HL-60 (cell line): ENCODE results near the gene SGK1.

ENCODE experiments used
- DNase-seq, 2 experiments: peaks; one replicate each; pipeline ENCODE4 v3.0.0-alpha.2; 2010 to 2020; ENCODE audit warnings: low read depth in 1 of 2, low spot score in 1 of 2
- H3K27ac ChIP-seq: fragments of 250-450 bp; sonication (Bioruptor Pico); replicated peaks from 2 replicates; pipeline ENCODE4 v1.5.1; 2020; ENCODE audit warnings: mild to moderate bottlenecking, moderate library complexity
- H3K27me3 ChIP-seq: fragments of 250-450 bp; sonication (Bioruptor Pico); 2 replicates; pipeline ENCODE4 v1.5.1; 2021; ENCODE audit warnings: mild to moderate bottlenecking, moderate library complexity; ENCODE audit not compliant: insufficient read depth, poor library complexity, severe bottlenecking
- H3K4me3 ChIP-seq: replicated peaks from 2 replicates; pipeline ENCODE4 v1.5.1; 2011; ENCODE audit warnings: mild to moderate bottlenecking, control low read depth, low read length; ENCODE audit not compliant: insufficient read depth
- CTCF ChIP-seq: IDR thresholded peaks from one replicate; pipeline ENCODE4 v1.5.1; 2011; ENCODE audit warnings: low read length, control low read depth, inconsistent platforms; ENCODE audit not compliant: insufficient read depth
- GABPA ChIP-seq: IDR thresholded peaks from 2 replicates; pipeline ENCODE4 v1.6.1; 2012; ENCODE audit warnings: low read depth
- POLR2AphosphoS5 ChIP-seq: IDR thresholded peaks from 2 replicates; pipeline ENCODE4 v1.6.1; 2012; ENCODE audit warnings: low read depth
- REST ChIP-seq: IDR thresholded peaks from 2 replicates; pipeline ENCODE4 v1.6.1; 2012; ENCODE audit warnings: low read depth; ENCODE audit not compliant: insufficient replicate concordance
- SPI1 ChIP-seq: IDR thresholded peaks from 2 replicates; pipeline ENCODE4 v1.6.1; 2012; ENCODE audit warnings: low read depth, mild to moderate bottlenecking, borderline replicate concordance

SGK1 gene

DNA sequence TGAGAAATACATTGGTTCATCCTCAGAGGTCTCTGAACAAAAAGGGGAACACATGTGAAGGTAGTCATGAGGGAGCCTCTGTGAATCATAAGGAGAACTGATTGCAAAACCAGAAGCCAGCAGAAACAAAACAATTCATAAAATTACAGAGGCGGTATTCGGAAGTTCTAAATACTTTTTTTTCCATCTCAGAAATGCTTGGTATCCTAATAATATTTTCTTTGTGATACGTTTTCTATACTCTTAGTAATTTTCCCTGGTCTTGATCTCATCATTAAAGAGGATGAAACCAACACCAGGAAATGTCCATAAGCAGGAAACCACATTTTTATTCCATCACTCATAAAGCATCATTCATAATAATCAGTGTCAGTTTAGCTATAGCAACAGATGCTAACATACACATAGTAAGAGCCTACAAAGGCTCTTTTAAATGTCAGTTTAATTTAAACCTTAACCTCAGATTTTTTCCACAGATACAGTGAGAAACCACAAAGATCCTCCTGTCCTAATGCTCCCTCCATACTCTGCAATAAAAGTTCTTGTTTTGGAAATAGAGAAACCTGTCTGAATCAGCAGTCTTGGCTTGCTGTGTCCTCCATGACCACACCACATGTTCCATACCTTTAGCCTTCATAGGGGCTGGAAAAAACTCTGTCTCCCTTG is 29.2 kb downstream of the SGK1 start:
- TF ChIP-seq CTCF (no peak), REST (no peak), SPI1 (peak; percentile 95)
- peak overlapping the region; percentile 87 for H3K27ac ChIP-seq
- no peaks in the 10 kb centered on the region for H3K27me3 ChIP-seq
- DNase-seq = peak; percentile 11 to 74
- no peak overlapping the region for H3K4me3 ChIP-seq

GRCh38 chr6:134287859-134288537 is 29.9 kb downstream of the SGK1 start:
- H3K27me3 ChIP-seq = no peaks in the 10 kb centered on the region
- H3K27ac ChIP-seq = peak overlapping the region; percentile 87
- no peak overlapping the region for H3K4me3 ChIP-seq
- TF ChIP-seq CTCF = no peak
- peak in 1 of 2 experiments; percentile 20 for DNase-seq

GRCh38 chr6:134282816-134283215 is 35.1 kb downstream of the SGK1 start:
- no peak for DNase-seq
- no peaks in the 10 kb centered on the region for H3K27me3 ChIP-seq
- H3K27ac ChIP-seq = no peak overlapping the region
- no peak for TF ChIP-seq POLR2AphosphoS5
- no peak for TF ChIP-seq CTCF
- TF ChIP-seq SPI1 = no peak
- no peak for TF ChIP-seq REST
- H3K4me3 ChIP-seq = no peak overlapping the region

- H3K27me3 ChIP-seq = no peaks in the 10 kb centered on the region
- no peak overlapping the region for H3K27ac ChIP-seq
- TF ChIP-seq POLR2AphosphoS5 (no peak), SPI1 (no peak), REST (no peak), CTCF (no peak), GABPA (no peak)
- H3K4me3 ChIP-seq = no peak overlapping the region
- DNase-seq = no peak
Measured at GRCh38 chr6:134281388-134281787, 36.5 kb downstream of the SGK1 start.
